Neural progenitor cell (in vitro differentiated cells): ENCODE measurements around the gene PDE9A.

Experiments
- CTCF ChIP-seq: fragments of 200-600 bp; sonication (generic); IDR thresholded peaks from 2 replicates; pipeline ENCODE4 v1.5.1; 2017; ENCODE audit warnings: antibody characterized with exemption, mild to moderate bottlenecking
- EZH2phosphoT487 ChIP-seq: fragments of 200-600 bp; sonication (generic); IDR thresholded peaks from 2 replicates; pipeline ENCODE4 v1.6.1; 2017; ENCODE audit warnings: antibody characterized with exemption

- TF ChIP-seq EZH2phosphoT487 (no peak), CTCF (no peak)
Observed at GRCh38 chr21:42764443-42764760, 111.0 kb downstream of the PDE9A start.
